Gastrocnemius medialis (tissue), 4 donors: ENCODE measurements around the gene SRP9. TPM values are rescaled to one million over a fixed set of nuclear protein-coding genes. Genes with fewer than 3 reads are reported as not detected.

Experiments used
- ATAC-seq, 2 donors: fragments of 150-250 bp; one replicate each; pipeline ENCODE4 v1.9.1; 2016
- DNase-seq, 2 donors: peaks; one replicate each; pipeline ENCODE4 v3.0.0-alpha.2; 2019
- H3K27ac ChIP-seq, 4 donors: fragments of 200-600 bp; sonication (generic); 1 replicate in 1 of 4; 2 replicates in 3 of 4; pipeline ENCODE4 v1.5.1; 2016 to 2018; ENCODE audit warnings: mild to moderate bottlenecking in 2 of 4, moderate library complexity in 1 of 4
- H3K27me3 ChIP-seq, 3 donors: fragments of 200-600 bp; sonication (generic) in 2 of 3; 1 replicate in 1 of 3; 2 replicates in 2 of 3; pipeline versions ENCODE4 v1.5.1 to v1.6.0; 2016 to 2019; ENCODE audit warnings: mild to moderate bottlenecking in 1 of 3, moderate library complexity in 1 of 3
- H3K36me3 ChIP-seq, 2 donors: fragments of 200-600 bp; sonication (generic) in 1 of 2; one replicate each; pipeline ENCODE4 v1.5.1; 2017 to 2018
- H3K4me1 ChIP-seq, 2 donors: fragments of 200-600 bp; sonication (generic) in 1 of 2; one replicate each; pipeline ENCODE4 v1.5.1; 2016 to 2017; ENCODE audit warnings: mild to moderate bottlenecking in 2 of 2
- H3K4me3 ChIP-seq, 4 donors: fragments of 200-600 bp; sonication (generic) in 3 of 4; 1 replicate in 1 of 4; 2 replicates in 3 of 4; pipeline ENCODE4 v1.5.1; 2016 to 2019; ENCODE audit warnings: mild to moderate bottlenecking in 2 of 4
- H3K9me3 ChIP-seq, 3 donors: fragments of 200-600 bp; sonication (generic) in 2 of 3; 1 replicate in 1 of 3; 2 replicates in 2 of 3; pipeline ENCODE4 v1.5.1; 2016 to 2019
- CTCF ChIP-seq, 5 experiments: fragments of 450-650 bp in 3 of 5; fragments of 200-600 bp in 2 of 5; sonication (generic) in 2 of 5; IDR thresholded peaks in 4 of 5; conservative IDR thresholded peaks in 1 of 5; 1 replicate in 4 of 5; 2 replicates in 1 of 5; pipeline ENCODE4 v1.5.1; 2016 to 2019; ENCODE audit warnings: antibody characterized with exemption in 5 of 5, mild to moderate bottlenecking in 3 of 5, moderate library complexity in 3 of 5
- POLR2A ChIP-seq, 2 donors: fragments of 450-650 bp; IDR thresholded peaks; one replicate each; pipeline ENCODE4 v1.6.1; 2017; ENCODE audit warnings: antibody characterized with exemption in 2 of 2, mild to moderate bottlenecking in 2 of 2, moderate library complexity in 2 of 2
- in situ Hi-C, 4 donors: fragments of 200-750 bp; cut with MboI; loops; one replicate each; pipeline versions ENCODE4 v1.15.0 to v1.8.0; 2017; ENCODE audit warnings: low sequenced_read_pairs in 4 of 4
- intact Hi-C: fragments of 100-400 bp; cut with DNase I; formaldehyde crosslinking; loops from one replicate; pipeline ENCODE4 v1.15.1; 2023; ENCODE audit warnings: low total_unique reads
- total RNA-seq, 4 donors: library from RNA; depleted of rRNA; stranded (reverse); fragments of >200 nt; gene quantifications; one replicate each; pipeline versions ENCODE4 v1.1.0 to v1.2.3, GENCODE V29; 2016

Gene SRP9
- total RNA-seq, 4 donors from 2014 or later = 182 to 207 (median 198) TPM

- in situ Hi-C loops (loop anchor here in 2 of 4 donors (10.0 kb wide), 2 partner anchors 107 to 277 kb away; partner anchors contain the start of gene ENAH (in 1 of the 2)), intact Hi-C loops (no loop called here)
- H3K4me3 ChIP-seq = no peak overlapping the region
- TF ChIP-seq CTCF (IDR thresholded peaks at IDR 0.05 in 4 of 5, conservative IDR thresholded peaks at IDR 0.05 in 1 of 5) = no peak
- TF ChIP-seq POLR2A (IDR thresholded peaks at IDR 0.05) = no peak
- H3K36me3 ChIP-seq = no peaks in the 10 kb centered on the region
- DNase-seq = no peak
- peak overlapping the region in 1 of 4 donors; percentile 15 for H3K27ac ChIP-seq
- ATAC-seq = no peak
- H3K9me3 ChIP-seq = no peaks in the 10 kb centered on the region
- peaks cover 19 to 23% of the 10 kb centered on the region in 2 donors for H3K4me1 ChIP-seq
- H3K27me3 ChIP-seq = no peaks in the 10 kb centered on the region
Measured at GRCh38 chr1:225762002-225762441, 15.6 kb upstream of the SRP9 start.

GRCh38 chr1:225762444-225762843, 15.2 kb upstream of the SRP9 start:
- H3K36me3 ChIP-seq = no peaks in the 10 kb centered on the region
- ATAC-seq = no peak
- peaks cover 23 to 27% of the 10 kb centered on the region in 2 donors for H3K4me1 ChIP-seq
- H3K9me3 ChIP-seq = no peaks in the 10 kb centered on the region
- no peak for DNase-seq
- in situ Hi-C loops (loop anchor here in 2 of 4 donors (10.0 kb wide), 2 partner anchors 108 to 278 kb away; partner anchors contain the start of gene ENAH (in 1 of the 2)), intact Hi-C loops (no loop called here)
- TF ChIP-seq POLR2A (IDR thresholded peaks at IDR 0.05) (no peak), CTCF (IDR thresholded peaks at IDR 0.05 in 4 of 5, conservative IDR thresholded peaks at IDR 0.05 in 1 of 5) (no peak)
- no peaks in the 10 kb centered on the region for H3K27me3 ChIP-seq
- H3K27ac ChIP-seq = peak overlapping the region in 1 of 4 donors; percentile 15
- no peak overlapping the region for H3K4me3 ChIP-seq

- Histone ChIP-seq H3K9me3 (no peaks in the 10 kb centered on the region), H3K4me3 (no peak overlapping the region), H3K27ac (peak overlapping the region in 3 of 4 donors; percentile 30 to 56 (median 44)), H3K36me3 (no peaks in the 10 kb centered on the region), H3K4me1 (peaks cover 33 to 38% of the 10 kb centered on the region in 2 donors), H3K27me3 (no peaks in the 10 kb centered on the region)
- in situ Hi-C loops = loop anchor here in 2 of 4 donors (10.0 kb wide), 2 partner anchors 109 to 279 kb away; partner anchors contain the start of gene ENAH (in 1 of the 2)
- intact Hi-C loops = no loop called here
- ATAC-seq = no peak
- TF ChIP-seq POLR2A (IDR thresholded peaks at IDR 0.05) (no peak), CTCF (IDR thresholded peaks at IDR 0.05 in 4 of 5, conservative IDR thresholded peaks at IDR 0.05 in 1 of 5) (no peak)
- no peak for DNase-seq
Measured at GRCh38 chr1:225763716-225764548, 13.7 kb upstream of the SRP9 start.

GRCh38 chr1:225765982-225766674, 11.5 kb upstream of the SRP9 start:
- in situ Hi-C loops = loop anchor here in 2 of 4 donors (5.0 to 10.0 kb wide), 4 partner anchors 111 to 284 kb away; partner anchors contain the start of gene ENAH (in 1 of the 2)
- peaks cover 38 to 42% of the 10 kb centered on the region in 2 donors for H3K4me1 ChIP-seq

More at GRCh38 chr1:225765982-225766674, 11.5 kb upstream of the SRP9 start:
- Histone ChIP-seq H3K36me3 (no peaks in the 10 kb centered on the region), H3K27ac (peak overlapping the region; percentile 64 to 84 (median 70)), H3K4me3 (peak overlapping the region in 2 of 4 donors; percentile 5 to 27), H3K9me3 (no peaks in the 10 kb centered on the region), H3K27me3 (no peaks in the 10 kb centered on the region)
- DNase-seq = no peak
- no peak for ATAC-seq
- no peak for TF ChIP-seq CTCF (IDR thresholded peaks at IDR 0.05 in 4 of 5, conservative IDR thresholded peaks at IDR 0.05 in 1 of 5)
- TF ChIP-seq POLR2A (IDR thresholded peaks at IDR 0.05) = no peak
- intact Hi-C loops = loop anchor here (2.0 kb wide), 1 partner anchor 17 kb away; no protein-coding TSS in a partner anchor
